NOMO-1 (cell line): Measurements from ENCODE around the gene BCAS1.
"Not testable (repeated sequence)": the region's sequence is repeated elsewhere in the genome, so short reads cannot be mapped to it uniquely, and the experiment has no call there.

Source experiments
- DNase-seq, 2 experiments: peaks; one replicate each; lab custom pipeline; 2025; ENCODE audit not compliant: unreplicated experiment in 2 of 2; lab: John Stamatoyannopoulos, UW

BCAS1 gene

GRCh38 chr20:53990003-53990402, 80.4 kb downstream of the BCAS1 start:
- no peak for DNase-seq

GRCh38 chr20:53989401-53989800, 81.0 kb downstream of the BCAS1 start:
- DNase-seq, result no peak

GRCh38 chr20:53986037-53986650, 84.2 kb downstream of the BCAS1 start:
- no peak for DNase-seq

- DNase-seq, result no peak
Observed at GRCh38 chr20:53985150-53985518, 85.3 kb downstream of the BCAS1 start.

- no peak for DNase-seq
Observed at GRCh38 chr20:53984356-53985149, 85.8 kb downstream of the BCAS1 start.

- no peak for DNase-seq
Observed at GRCh38 chr20:53983401-53983800, 87.0 kb downstream of the BCAS1 start.

- DNase-seq, result no peak
Observed at GRCh38 chr20:53982624-53983023, 87.8 kb downstream of the BCAS1 start.

- DNase-seq, result no peak
Observed at GRCh38 chr20:53981752-53982437, 88.5 kb downstream of the BCAS1 start.

- DNase-seq, result no peak
Observed at GRCh38 chr20:53981130-53981529, 89.3 kb downstream of the BCAS1 start.

GRCh38 chr20:53980031-53980465, 90.3 kb downstream of the BCAS1 start:
- DNase-seq, result no peak

- DNase-seq, result no peak
Observed at GRCh38 chr20:53978497-53978896, 91.9 kb downstream of the BCAS1 start.

- DNase-seq, result no peak
Observed at GRCh38 chr20:53977391-53977790, 93.0 kb downstream of the BCAS1 start.

GRCh38 chr20:53975761-53976160, 94.6 kb downstream of the BCAS1 start:
- no peak for DNase-seq

GRCh38 chr20:53974785-53975555, 95.4 kb downstream of the BCAS1 start:
- DNase-seq, result no peak

GRCh38 chr20:53973882-53974281, 96.5 kb downstream of the BCAS1 start:
- DNase-seq, result not testable (repeated sequence)

- DNase-seq, result no peak
Observed at GRCh38 chr20:53972179-53972578, 98.2 kb downstream of the BCAS1 start.

- DNase-seq, result no peak
Observed at GRCh38 chr20:53971096-53971683, 99.2 kb downstream of the BCAS1 start.

GRCh38 chr20:53970232-53970631, 100.2 kb downstream of the BCAS1 start:
- DNase-seq, result no peak

- peak; percentile 25 to 72 for DNase-seq
Observed at GRCh38 chr20:53967527-53967926, 102.9 kb downstream of the BCAS1 start.

- DNase-seq, result no peak
Observed at GRCh38 chr20:53966774-53967398, 103.5 kb downstream of the BCAS1 start.
